Chondrocyte (in vitro differentiated cells): ENCODE results near the gene ANKRD16. TPM values are rescaled to one million over a fixed set of nuclear protein-coding genes. Genes with fewer than 3 reads are reported as not detected.

ENCODE experiments used
- DNase-seq: peaks from one replicate; pipeline ENCODE4 v3.0.0; 2021; ENCODE audit warnings: mixed read lengths, low spot score
- H3K27ac Mint-ChIP-seq: one replicate; pipeline ENCODE4 v1.8.0; 2021; ENCODE audit warnings: mild to moderate bottlenecking, moderate library complexity, mixed read lengths; ENCODE audit not compliant: unreplicated experiment
- H3K27me3 Mint-ChIP-seq: 2 replicates; pipeline ENCODE4 v1.8.0; 2021; ENCODE audit warnings: low read depth, mixed read lengths
- H3K36me3 Mint-ChIP-seq: 2 replicates; pipeline ENCODE4 v1.8.0; 2021; ENCODE audit warnings: low read depth, mixed read lengths
- H3K4me1 Mint-ChIP-seq: 2 replicates; pipeline ENCODE4 v1.8.0; 2021; ENCODE audit warnings: low read depth, mild to moderate bottlenecking, mixed read lengths
- H3K4me3 Mint-ChIP-seq: one replicate; pipeline ENCODE4 v1.8.0; 2021; ENCODE audit warnings: mild to moderate bottlenecking, moderate library complexity, mixed read lengths; ENCODE audit not compliant: unreplicated experiment
- H3K9me3 Mint-ChIP-seq: 2 replicates; pipeline ENCODE4 v1.8.0; 2021; ENCODE audit warnings: low read depth, mixed read lengths
- total RNA-seq: library from RNA; stranded (reverse); gene quantifications from 3 replicates; pipeline ENCODE4 v1.2.1, GENCODE V29; 2021
- TF ChIP-seq, protein P1 (sequence below): fragments of 200-600 bp; sonication (generic); IDR thresholded peaks from 2 replicates; pipeline ENCODE4 v1.5.0; 2021; ENCODE audit warnings: antibody characterized with exemption, mild to moderate bottlenecking, moderate library complexity

The ANKRD16 gene
- total RNA-seq, 1 donor from 2014 or later, result 5.8 TPM

DNA sequence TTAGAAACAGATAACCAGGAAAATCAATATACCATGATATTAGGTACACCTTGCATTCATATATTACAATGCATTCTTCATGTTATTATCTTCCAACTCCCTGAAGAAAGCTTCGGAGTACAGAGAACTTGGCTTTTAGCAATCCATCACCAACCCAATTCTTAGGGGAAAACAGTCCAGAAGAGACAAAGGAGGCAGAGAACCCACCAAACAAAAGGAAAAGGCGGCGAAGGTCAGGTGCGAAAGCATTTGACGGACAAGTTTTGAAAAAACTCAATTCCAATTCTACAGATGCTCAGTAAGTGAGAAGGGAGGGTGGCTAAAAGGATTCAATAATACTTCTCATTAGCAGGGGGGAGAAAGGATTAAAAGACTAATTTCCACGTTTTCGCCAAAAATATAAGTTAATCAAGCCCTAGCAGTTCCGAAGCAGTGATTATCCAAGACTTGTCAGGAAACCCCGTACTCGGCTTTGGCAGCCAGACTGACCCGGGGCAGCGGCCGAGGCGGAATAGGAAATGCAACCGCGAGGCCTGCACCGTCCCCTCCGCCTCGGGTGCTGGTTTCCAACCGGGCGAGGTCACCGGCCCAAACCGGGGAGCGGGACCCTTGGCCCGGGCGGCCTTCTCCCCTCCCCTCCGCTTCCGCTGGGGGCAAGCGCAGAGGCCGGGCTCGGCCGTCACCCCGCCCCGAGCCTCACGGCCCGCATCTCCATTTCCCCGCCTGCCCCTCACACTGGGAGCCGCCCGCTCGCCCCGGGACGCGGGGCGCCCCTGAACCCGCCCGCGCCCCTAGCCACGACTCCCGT is 77.2 kb downstream of the ANKRD16 start:
- no peaks in the 10 kb centered on the region for H3K27me3 Mint-ChIP-seq
- H3K4me1 Mint-ChIP-seq, result peaks cover 47% of the 10 kb centered on the region
- H3K9me3 Mint-ChIP-seq, result no peaks in the 10 kb centered on the region
- TF ChIP-seq, protein P1, sequence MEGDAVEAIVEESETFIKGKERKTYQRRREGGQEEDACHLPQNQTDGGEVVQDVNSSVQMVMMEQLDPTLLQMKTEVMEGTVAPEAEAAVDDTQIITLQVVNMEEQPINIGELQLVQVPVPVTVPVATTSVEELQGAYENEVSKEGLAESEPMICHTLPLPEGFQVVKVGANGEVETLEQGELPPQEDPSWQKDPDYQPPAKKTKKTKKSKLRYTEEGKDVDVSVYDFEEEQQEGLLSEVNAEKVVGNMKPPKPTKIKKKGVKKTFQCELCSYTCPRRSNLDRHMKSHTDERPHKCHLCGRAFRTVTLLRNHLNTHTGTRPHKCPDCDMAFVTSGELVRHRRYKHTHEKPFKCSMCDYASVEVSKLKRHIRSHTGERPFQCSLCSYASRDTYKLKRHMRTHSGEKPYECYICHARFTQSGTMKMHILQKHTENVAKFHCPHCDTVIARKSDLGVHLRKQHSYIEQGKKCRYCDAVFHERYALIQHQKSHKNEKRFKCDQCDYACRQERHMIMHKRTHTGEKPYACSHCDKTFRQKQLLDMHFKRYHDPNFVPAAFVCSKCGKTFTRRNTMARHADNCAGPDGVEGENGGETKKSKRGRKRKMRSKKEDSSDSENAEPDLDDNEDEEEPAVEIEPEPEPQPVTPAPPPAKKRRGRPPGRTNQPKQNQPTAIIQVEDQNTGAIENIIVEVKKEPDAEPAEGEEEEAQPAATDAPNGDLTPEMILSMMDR, result peak; percentile 16
- peak overlapping the region; percentile 81 for H3K27ac Mint-ChIP-seq
- H3K4me3 Mint-ChIP-seq, result peak overlapping the region; percentile 90
- DNase-seq, result no peak
- H3K36me3 Mint-ChIP-seq, result no peaks in the 10 kb centered on the region

Other genes starting within 250 kb of the ANKRD16 start
- 13.8 to 14.9 TPM (median 14.0 TPM) in 3 replicates for gene ASB13, start 223.3 kb downstream of the ANKRD16 start, total RNA-seq
- 61.1 to 78.1 TPM (median 62.6 TPM) in 3 replicates for gene TASOR2, start 205.1 kb downstream of the ANKRD16 start, total RNA-seq
- 254 to 259 TPM (median 256 TPM) in 3 replicates for gene GDI2, start 76.5 kb downstream of the ANKRD16 start, total RNA-seq
- 62.2 to 96.6 TPM (median 66.5 TPM) in 3 replicates for gene FBH1, start 350 bp upstream of the ANKRD16 start, total RNA-seq
- 0.56 to 0.65 TPM in 2 of 3 replicates, not detected in the other for gene IL15RA, start 87.7 kb upstream of the ANKRD16 start, total RNA-seq
- gene IL2RA, start 172.5 kb upstream of the ANKRD16 start, total RNA-seq, result not detected in 3 replicates
- gene RBM17, start 199.1 kb upstream of the ANKRD16 start, total RNA-seq, result 56.3 to 59.0 TPM (median 57.0 TPM) in 3 replicates